VCaP (cell line): ENCODE results near the gene ANK2.

ENCODE experiments used
- H3K27ac ChIP-seq: fragments of 450-650 bp; 2 replicates; pipeline ENCODE4 v1.5.1; 2017
- TF ChIP-seq, protein P1 (sequence below): fragments of 450-650 bp; conservative IDR thresholded peaks from 2 replicates; pipeline ENCODE4 v1.5.1; 2017; ENCODE audit warnings: mild to moderate bottlenecking, moderate library complexity

Gene ANK2

DNA sequence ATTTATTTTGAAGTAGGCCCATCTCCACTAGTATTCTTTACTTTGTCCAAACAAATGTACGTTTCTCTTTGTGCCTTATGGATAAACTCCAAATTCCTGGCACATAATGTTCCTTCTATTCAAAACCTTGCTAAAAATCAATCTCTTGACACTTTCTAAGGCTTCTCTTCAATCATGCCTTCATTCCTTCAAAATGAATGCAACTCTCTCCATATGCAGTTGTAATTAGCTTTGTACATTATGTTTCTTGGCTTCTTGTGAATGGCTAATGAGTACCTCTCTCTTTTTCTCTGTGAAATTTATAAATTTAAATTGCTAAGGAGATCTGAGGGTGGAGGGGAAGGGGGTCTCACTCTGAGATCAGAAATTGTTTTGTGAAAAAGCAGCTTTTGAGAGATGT is 24.0 kb upstream of the ANK2 start:
- no peak overlapping the region for H3K27ac ChIP-seq
- TF ChIP-seq, protein P1, sequence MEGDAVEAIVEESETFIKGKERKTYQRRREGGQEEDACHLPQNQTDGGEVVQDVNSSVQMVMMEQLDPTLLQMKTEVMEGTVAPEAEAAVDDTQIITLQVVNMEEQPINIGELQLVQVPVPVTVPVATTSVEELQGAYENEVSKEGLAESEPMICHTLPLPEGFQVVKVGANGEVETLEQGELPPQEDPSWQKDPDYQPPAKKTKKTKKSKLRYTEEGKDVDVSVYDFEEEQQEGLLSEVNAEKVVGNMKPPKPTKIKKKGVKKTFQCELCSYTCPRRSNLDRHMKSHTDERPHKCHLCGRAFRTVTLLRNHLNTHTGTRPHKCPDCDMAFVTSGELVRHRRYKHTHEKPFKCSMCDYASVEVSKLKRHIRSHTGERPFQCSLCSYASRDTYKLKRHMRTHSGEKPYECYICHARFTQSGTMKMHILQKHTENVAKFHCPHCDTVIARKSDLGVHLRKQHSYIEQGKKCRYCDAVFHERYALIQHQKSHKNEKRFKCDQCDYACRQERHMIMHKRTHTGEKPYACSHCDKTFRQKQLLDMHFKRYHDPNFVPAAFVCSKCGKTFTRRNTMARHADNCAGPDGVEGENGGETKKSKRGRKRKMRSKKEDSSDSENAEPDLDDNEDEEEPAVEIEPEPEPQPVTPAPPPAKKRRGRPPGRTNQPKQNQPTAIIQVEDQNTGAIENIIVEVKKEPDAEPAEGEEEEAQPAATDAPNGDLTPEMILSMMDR, result no peak

DNA sequence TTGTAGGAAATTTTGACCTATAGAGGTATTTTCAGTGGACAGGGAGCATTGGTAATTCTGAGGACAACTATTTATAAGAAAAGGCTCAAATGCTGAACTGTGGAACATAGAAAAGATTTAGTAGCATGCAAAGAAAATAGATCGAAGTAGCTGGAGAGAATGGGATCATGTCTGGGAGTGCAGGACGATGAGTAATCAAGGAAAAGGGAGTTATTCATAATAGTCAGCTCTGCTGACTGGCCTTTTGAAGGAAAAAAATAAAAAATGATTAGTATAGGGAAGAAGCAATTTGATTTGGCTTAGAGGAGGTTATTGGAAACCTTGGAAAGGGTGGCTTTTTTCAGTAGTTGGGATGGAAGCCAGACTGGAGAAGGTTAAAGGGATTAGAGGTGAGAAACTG is 22.9 kb upstream of the ANK2 start:
- no peak overlapping the region for H3K27ac ChIP-seq
- TF ChIP-seq, protein P1, result no peak

- no peak overlapping the region for H3K27ac ChIP-seq
- TF ChIP-seq, protein P1, result no peak
Observed at GRCh38 chr4:113028074-113028473, 21.4 kb upstream of the ANK2 start.

DNA sequence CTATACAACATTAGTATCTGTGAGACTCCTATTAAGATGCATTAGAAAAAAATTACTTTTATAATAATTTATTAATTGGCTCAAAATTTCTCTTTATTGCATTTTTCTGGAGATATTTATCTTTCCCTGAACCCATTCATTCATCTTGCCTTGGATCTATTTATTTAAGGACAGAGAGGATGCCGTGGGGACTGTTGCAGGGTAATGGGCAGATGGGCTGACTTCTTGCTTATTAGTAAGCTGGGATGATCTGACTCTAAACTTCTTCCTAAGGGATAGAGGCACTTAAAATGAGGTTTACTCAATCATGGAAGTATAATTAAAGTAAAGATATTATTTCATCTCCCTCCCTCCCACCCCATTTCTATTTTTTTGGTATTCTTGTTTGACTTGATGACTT is 18.2 kb upstream of the ANK2 start:
- no peak overlapping the region for H3K27ac ChIP-seq
- TF ChIP-seq, protein P1, result no peak

DNA sequence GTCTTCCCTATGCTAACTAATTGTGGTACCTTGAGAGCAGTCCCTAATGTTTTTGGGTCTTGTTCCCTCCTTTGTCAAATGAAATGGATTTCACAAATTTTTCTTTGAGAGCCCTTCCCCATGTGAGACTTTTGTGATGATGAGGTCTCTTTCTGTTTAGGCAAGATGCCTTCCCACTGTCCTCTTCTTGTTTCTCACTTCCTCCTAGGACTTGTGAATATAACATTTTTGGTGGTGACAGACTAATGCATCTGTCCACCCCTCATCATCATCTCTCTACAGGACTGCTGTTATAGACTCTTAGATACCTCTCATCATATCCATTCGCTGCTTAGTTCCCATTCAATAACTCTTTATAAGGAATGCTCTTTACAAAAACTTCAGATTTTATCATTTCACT is 8.7 kb upstream of the ANK2 start:
- TF ChIP-seq, protein P1, result no peak
- H3K27ac ChIP-seq, result no peak overlapping the region

DNA sequence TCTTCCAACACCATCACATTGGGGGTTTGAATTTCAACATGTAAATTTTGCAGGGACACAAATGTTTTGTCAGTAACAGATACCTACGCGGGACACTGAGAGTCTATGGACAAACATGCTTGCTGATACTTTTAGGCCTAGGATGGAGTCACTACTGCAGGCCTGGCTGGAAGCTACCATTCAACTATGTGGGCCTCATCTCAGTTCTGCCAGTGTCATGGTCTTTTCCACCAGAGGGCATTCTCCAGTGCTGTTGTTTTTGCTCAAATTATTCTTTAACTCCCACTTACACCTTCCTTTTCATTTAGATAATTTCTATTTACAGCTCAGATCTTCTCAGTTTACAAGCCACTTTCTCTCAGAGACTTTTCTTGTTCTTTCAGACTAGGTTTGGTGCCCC is 7.0 kb upstream of the ANK2 start:
- no peak overlapping the region for H3K27ac ChIP-seq
- TF ChIP-seq, protein P1, result no peak

- no peak overlapping the region for H3K27ac ChIP-seq
- TF ChIP-seq, protein P1, result no peak
Observed at GRCh38 chr4:113043591-113043990, 5.9 kb upstream of the ANK2 start.

DNA sequence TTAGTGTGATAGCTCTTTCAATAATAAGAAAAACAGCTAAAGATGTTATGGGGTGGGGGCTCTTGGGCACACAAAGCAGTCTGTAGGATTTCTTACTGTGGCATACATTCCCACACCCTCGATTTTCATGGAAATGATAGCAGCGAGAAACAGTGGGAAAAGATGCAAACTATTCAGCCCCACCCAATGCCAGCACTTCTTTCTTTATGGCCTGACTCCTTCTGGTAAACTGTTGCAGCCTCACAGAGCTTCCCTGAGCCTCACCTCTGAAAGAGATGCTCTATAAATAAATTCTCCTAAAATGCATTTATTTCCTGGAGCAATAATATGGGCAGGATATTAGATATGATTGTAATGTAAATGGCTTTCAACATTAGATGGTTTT is 910 bp downstream of the ANK2 start:
- no peak overlapping the region for H3K27ac ChIP-seq
- TF ChIP-seq, protein P1, result no peak
